Activated naive CD4-positive, alpha-beta T cell treated with anti-CD3 and anti-CD28 coated beads, Interleukin-2, amount 50 U/mL, for 16 hours (primary cell): ENCODE results near the gene CDKN2B.

ENCODE experiments used
- DNase-seq: peaks from one replicate; pipeline ENCODE4 v3.0.0-alpha.2; 2020

CDKN2B gene

GRCh38 chr9:22033012-22033630 lies 24.0 kb upstream of the CDKN2B start:
- DNase-seq, result no peak

- DNase-seq, result no peak
Observed at GRCh38 chr9:22031655-22032411, 22.7 kb upstream of the CDKN2B start.

DNA sequence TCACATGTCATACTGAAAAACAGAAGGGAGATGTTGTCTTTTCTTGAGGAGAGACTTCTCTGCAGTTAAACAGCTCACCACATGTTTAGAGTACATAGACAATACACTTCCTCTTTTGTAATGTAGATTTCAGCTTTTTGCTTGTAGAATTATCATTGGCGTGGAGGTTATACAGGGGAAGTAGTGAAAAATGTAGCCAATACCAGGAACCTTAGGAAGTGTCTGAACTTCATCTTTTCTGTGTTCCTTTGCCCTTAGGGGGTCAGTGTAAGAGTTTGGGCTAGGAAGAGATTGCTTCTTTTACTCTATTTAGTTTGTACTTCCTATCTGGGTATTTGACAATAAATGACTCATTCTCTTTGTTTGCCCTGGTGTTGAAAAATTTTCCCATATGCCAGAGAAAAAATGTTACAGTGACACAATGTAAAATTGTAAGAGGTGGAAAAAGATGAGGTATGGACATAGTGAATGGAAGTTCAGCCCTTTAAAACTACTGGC lies 21.0 kb upstream of the CDKN2B start:
- DNase-seq, result no peak

DNA sequence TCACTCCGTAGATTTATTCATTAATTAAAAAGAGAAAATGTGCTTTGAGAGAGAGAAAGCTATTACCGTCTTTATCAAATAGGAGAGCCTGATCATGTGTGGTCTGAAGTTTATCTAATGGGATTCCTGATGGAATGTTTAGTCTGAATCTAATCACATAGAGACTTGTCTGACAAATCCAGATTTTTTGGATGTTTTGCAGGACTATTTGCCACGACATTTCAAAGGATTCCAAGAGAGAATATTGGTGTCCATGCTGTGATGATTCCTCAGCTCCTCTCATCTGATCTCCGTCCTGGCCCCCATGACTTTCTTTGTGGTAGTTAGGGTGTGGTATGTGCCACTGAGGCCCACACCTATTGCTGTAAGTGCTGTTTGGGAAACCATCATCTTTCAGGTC lies 20.1 kb upstream of the CDKN2B start:
- no peak for DNase-seq

GRCh38 chr9:22028394-22028793 lies 19.3 kb upstream of the CDKN2B start:
- DNase-seq, result no peak

GRCh38 chr9:22026696-22027095 lies 17.6 kb upstream of the CDKN2B start:
- no peak for DNase-seq

- no peak for DNase-seq
Observed at GRCh38 chr9:22022396-22022795, 13.3 kb upstream of the CDKN2B start.

DNA sequence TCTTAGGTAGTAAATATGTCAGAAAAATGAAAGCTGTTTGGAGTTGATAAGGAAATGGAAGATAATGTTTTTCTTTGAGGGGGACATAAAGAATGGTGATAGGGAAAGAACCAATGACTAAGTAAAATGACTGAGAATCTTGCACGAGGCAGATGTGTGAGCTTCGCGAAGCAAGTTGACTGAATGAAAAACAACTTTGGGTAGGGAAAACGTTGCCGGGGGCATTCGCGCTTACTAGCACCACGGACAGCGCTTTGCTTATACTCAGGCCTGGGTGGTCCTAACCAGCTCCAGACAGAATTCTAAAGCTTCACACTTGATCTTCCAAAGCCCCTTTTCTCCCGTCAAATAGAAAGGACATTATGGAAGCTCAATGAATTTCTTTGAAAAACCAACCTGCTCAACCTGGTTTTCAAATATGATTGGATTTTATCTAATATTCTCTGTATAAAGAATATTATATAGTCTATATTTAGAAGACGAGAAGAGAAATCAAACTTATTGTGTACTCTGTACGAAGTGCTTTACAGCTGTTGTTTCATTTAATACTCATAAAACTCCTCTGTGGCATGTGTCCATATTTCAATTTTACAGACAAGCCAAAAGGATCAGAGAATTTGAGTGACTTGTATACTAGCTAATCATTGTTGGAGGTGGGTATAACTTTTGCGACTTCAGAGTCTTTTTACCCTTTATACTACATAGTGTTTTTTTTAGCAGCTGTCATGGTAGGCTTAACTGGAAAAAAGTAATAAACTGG lies 1.9 kb upstream of the CDKN2B start:
- DNase-seq, result no peak

DNA sequence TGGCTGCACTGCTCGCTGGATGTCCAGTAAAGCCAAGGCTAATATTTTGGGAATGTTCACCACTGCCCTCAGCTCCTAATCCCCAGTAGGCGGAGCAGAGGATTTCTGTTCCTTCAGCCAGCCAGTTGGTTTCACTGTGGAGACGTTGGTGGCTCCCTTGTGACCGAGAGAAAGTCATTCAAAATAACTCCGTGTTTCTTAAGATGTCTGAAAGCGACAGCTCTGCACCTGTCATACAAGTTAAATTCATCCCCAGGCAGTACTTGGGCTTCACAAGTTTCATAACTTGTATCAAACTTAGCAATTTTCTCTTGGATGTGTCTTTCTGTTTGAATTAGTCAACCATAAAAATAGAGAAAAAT lies 382 bp upstream of the CDKN2B start:
- DNase-seq, result no peak

DNA sequence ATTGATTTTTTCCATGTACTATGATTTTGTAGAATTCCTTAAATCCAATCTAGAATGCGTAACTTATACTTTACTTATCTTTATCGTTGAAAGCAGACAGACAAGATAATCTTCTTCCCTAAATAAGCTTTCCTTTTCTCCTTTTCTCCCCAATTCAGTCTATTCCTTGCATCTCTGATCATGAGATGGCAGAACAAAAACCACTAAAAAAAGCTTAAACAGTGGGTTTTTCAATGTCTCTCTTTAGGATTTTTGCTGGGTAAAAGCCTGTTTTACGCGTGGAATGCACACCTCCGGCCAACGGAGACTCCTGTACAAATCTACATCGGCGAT lies 755 bp downstream of the CDKN2B start:
- DNase-seq, result no peak

- no peak for DNase-seq
Observed at GRCh38 chr9:22005702-22006606, 3.2 kb downstream of the CDKN2B start.

- no peak for DNase-seq
Observed at GRCh38 chr9:22005021-22005701, 3.9 kb downstream of the CDKN2B start.

DNA sequence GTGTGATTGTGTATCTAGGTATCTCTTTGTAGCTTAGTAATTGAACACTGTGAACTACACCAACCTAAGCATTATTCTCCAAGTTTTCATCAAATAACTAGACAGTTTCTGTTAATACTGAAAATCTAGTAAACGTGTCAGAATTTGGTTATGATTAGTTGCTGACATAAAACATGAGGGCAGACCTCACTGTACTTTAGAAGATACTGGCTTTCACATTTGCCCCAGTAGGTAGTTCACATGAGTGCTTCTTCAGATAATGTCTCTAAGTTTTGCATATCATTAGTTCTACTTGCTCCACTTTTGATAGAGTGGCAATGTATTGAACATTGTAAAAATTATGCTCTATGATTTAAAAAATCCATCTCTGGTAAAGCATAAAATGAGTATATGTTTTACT lies 7.1 kb downstream of the CDKN2B start:
- no peak for DNase-seq

DNA sequence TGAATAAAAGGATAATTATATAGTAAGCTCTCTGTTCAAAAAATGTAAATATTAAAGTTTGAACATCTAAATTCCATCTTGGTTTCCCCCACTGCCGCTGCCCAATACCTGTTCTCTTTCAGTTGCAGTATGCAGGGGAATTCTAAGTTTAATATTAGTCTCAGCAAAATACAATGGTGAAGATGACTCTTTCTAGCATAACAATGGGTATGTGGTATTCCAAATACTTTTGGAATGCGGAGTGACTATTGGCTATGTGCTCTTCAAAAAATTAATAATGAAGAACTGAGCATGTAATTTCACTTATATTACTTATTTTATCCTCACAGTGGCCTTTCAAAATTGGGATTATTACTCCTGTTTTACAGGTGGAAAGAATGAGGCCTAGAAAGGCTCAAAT lies 11.1 kb downstream of the CDKN2B start:
- no peak for DNase-seq

DNA sequence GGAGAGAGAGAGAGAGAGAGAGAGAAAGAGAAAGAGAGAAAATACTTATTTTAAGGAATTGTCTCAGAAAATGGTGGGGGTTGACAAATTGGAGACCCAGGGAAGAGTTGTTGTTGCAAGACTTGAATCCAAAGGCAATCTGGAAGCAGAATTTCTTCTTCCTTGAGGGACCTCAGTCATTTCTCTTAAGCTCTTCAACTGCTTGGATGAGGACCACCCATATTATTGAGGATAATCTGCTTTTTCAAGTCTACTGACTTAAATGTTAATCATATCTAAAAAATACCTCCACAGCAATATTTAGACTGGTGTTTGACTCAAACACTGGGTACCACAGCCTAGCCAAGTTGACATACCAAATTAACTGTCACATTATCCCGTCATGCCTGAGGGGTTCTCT lies 11.6 kb downstream of the CDKN2B start:
- DNase-seq, result no peak

DNA sequence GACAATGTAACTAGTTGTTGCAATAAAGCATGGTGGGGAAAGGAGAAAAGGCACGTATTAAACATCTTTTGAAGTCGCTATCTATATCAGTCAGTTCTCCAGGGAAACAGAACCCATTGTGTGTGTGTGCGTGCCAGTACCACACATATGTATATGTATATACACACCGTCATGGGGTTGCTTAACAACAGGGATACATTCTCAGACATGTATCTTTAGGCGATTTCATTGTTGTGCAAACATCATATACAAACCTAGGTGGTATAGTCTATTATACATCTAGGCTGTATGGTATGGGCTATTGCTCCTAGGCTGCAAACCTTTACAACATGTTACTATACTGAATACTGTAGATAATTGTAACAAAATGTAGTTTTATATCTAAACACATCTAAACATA lies 12.2 kb downstream of the CDKN2B start:
- no peak for DNase-seq

DNA sequence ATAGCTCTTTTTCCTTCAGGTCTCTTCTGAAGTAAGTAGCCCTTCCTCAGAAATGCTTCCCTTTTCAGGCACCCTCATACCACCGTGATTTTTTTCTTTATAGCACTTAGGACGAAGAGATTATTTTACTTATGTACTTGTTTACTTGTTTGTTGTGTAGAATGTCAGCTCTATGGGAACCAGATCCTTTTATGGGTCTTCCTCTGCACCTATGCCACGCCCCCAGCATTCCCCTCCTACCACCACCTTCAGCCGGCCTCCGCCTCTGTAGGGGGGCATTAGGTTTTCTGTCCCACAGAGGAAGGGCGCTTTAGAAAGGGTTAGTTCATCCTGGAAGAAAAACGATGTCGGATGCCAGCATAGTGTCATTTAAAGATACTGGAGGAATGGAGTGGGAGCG lies 12.7 kb downstream of the CDKN2B start:
- no peak for DNase-seq

DNA sequence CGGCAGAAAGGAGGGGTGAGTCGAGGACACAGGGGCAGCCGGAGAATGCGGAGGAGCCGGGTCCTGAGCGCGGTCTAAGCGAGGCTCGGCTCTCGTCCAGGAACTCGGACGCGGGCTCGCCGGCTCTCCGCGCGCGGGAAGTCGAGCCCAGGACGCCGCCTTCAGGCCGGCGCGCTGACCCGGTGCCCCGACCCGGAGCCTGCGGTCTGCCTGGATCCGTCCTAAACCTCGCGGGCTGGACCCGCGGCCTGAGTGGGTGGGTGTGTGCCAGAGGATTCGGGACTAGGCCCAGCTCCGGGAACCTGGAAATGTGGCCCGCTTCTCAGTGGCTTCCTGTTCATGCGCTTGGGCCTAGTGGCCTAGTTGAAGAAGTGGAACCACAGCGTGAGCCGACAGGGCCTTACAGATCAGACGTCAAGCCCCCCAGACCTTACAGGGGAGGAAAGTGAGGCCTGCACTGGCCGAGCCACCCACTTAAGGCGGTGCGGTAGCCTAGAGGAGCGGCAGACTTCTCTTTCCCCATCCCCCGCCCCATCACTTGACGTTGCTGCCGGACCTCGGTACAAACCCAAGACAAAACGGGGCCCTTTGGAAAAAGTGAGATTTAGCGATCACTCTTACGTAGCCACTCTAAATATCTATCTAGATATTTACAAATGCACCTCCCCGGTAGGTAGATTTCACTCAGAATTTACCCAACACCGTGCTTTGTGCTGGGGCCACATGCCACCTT lies 13.3 kb downstream of the CDKN2B start:
- DNase-seq, result no peak

GRCh38 chr9:21995006-21995665 lies 14.0 kb downstream of the CDKN2B start:
- peak; percentile 56 for DNase-seq

GRCh38 chr9:21994556-21995005 lies 14.5 kb downstream of the CDKN2B start, which contains the start of gene CDKN2B-AS1:
Gene CDKN2B-AS1, plus strand, starts transcription at chr9:21994791.
- DNase-seq, result peak; percentile 29
